Cardiac septum (tissue), 1 donor: Measurements from ENCODE around the gene EP400. TPM values are rescaled to one million over a fixed set of nuclear protein-coding genes. Genes with fewer than 3 reads are reported as not detected.
"Not testable (repeated sequence)": the region's sequence is repeated elsewhere in the genome, so short reads cannot be mapped to it uniquely, and the experiment has no call there.

Experiments used
- DNase-seq: peaks from one replicate; pipeline ENCODE4 v3.0.0-alpha.2; 2020; ENCODE audit warnings: low spot score
- intact Hi-C: fragments of 100-400 bp; cut with DNase I; formaldehyde crosslinking; loops from one replicate; pipeline ENCODE4 v1.14.0; 2022
- total RNA-seq: library from RNA; stranded (reverse); fragmentation: NEBNext Ultra II Directional; extraction: Animal tissue kit (Norgen Biotek cat#: 25700); gene quantifications from one replicate; pipeline ENCODE4 v1.2.1, GENCODE V29; 2021
- donor health status: DM: no; HTN: no; CAD: no.

EP400 gene
- total RNA-seq, 1 donor from 2014 or later, result 23.1 TPM

DNA sequence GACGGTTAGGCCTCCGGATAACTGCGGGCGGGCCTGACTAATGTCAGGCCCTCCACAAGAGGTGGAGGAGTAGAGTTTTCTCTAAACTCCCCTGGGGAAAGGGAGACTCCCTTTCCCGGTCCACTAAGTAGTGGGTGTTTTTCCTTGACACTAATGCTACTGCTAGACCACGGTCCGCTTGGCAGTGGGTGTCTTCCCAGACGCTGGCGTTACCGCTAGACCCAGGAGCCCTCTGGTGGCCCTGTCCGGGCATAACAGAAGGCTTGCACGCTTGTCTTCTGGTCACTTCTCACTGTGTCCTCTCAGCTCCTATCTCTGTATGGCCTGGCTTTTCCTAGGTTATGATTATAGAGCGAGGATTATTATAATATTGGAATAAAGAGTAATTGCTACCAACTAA lies 102.0 kb downstream of the EP400 start:
- DNase-seq, intact Hi-C loops: not testable (repeated sequence)

- intact Hi-C loops, result no loop called here
Observed at GRCh38 chr12:132052196-132052932, 102.6 kb downstream of the EP400 start.

GRCh38 chr12:132053338-132054330 lies 103.9 kb downstream of the EP400 start:
- intact Hi-C loops, result no loop called here
- no peak for DNase-seq

More at GRCh38 chr12:132052196-132052932, 102.6 kb downstream of the EP400 start:
- no peak for DNase-seq

GRCh38 chr12:132054983-132055382 lies 105.2 kb downstream of the EP400 start:
- no peak for DNase-seq
- intact Hi-C loops, result no loop called here

DNA sequence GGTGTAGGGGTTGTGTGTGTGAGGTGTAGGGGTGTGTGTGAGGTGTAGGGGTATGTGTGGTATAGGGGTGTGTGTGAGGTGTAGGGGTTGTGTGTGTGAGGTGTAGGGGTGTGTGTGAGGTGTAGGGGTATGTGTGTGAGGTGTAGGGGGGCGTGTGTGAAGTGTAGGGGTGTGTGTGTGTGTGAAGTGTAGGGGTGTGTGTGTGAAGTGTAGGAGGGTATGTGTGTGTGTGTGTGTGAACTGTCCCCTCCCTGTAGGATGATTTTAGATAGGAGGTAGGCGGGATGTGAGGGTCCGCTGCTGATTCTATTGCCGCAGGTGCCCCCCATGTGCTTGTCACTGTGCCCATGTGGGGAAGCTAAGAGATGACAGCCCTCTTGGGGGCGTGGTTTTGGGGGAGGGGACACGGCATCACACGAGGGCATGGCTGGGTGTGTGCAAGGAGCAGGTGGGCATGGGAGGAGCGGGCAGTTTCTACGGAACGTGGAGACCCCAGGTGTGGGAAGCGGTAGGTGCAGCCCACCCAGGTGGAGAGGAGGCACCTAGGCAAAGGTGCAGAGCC lies 105.9 kb downstream of the EP400 start:
- intact Hi-C loops, result no loop called here
- DNase-seq, result no peak

- intact Hi-C loops, result no loop called here
- no peak for DNase-seq
Observed at GRCh38 chr12:132056320-132056719, 106.6 kb downstream of the EP400 start.

DNA sequence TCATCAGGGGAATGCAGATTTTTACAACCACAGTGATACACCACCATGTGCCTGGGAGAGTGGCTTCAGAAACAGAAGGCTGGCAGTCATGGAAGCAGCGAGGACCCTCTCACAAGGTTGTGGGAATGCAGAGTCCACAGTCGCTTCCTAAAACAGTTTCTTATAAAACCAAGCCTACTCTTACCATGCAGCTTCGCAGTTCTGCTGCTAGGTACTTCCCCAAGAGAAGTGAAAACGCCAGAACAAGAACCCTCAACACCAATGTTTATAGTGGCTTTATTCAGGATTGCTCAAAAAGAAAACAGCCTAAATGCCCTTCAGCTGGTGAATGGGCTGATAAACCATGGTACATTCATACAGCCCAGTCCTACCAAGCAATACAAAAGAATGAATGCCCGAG lies 107.2 kb downstream of the EP400 start:
- no peak for DNase-seq

DNA sequence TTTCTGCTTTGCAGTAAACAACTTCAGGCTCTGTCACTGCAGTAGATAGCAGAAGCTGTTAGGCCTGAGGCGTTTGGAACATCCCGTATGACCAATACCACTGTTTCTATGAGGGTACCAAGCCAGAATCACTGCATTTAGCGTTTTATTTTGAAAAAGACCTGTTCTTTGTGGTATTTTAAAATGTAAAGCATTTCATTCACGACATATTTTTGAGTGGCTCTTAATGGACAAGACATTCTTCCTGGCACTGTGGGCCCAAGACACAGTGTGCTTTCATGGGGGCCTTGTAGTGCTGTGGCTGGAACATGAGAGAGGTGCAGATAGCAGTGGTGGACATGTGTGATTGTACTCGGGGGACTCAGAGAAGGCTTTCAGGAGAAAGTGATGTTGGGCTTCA lies 107.9 kb downstream of the EP400 start:
- DNase-seq, result no peak
- intact Hi-C loops, result no loop called here

More for the DNA sequence above, 107.2 kb downstream of the EP400 start:
- intact Hi-C loops, result no loop called here

- no peak for DNase-seq
- intact Hi-C loops, result no loop called here
Observed at GRCh38 chr12:132061197-132061596, 111.5 kb downstream of the EP400 start.

DNA sequence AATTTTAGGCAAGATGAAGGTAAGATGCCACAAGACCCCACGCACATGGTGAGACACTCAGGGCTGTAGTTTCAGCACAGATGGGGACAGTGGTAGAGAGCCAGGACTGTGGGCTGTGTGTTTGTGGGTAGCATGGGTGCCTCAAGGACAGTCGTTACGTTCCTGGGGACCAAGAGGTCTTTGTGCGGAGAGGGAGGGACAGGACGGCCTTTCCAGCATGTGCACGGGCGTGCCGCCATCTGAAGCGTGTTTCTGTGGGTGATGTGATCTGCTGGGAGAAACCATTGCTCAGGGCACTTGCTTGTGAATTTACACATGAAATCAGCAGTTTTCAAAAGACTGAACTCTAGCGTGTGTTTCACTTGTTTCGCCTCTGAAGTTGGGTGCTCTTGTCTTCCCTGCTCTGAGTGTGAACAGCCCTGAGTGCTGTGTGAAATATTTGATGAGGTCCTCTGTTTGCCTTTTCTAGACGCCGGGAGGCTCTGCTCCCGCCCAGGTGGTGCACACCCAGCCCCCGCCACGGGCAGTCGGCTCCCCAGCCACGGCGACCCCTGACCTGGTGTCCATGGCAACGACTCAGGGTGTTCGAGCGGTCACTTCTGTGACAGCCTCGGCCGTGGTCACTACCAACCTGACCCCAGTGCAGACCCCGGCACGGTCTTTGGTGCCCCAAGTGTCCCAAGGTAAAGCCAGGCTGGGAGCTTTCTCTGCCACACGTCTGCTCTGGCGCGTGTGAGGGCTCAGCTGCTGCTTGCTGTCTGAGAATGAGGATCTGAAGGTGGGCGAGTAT lies 112.1 kb downstream of the EP400 start:
- no peak for DNase-seq
- intact Hi-C loops, result no loop called here

DNA sequence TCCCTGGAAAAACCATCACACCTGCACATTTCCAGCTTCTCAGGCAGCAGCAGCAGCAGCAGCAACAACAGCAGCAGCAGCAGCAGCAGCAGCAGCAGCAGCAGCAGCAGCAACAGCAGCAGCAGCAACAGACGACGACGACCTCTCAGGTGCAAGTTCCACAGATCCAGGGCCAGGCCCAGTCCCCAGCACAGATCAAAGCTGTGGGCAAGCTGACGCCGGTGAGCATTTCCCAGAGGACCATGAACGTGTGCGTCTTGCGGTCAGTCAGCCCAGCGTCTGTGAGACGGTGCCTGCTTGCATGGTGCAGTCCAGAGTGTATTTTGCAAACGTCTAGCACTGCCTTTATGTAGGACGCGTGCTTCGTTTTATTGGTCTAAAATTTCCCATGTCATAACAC lies 112.7 kb downstream of the EP400 start:
- DNase-seq, result no peak
- intact Hi-C loops, result no loop called here

DNA sequence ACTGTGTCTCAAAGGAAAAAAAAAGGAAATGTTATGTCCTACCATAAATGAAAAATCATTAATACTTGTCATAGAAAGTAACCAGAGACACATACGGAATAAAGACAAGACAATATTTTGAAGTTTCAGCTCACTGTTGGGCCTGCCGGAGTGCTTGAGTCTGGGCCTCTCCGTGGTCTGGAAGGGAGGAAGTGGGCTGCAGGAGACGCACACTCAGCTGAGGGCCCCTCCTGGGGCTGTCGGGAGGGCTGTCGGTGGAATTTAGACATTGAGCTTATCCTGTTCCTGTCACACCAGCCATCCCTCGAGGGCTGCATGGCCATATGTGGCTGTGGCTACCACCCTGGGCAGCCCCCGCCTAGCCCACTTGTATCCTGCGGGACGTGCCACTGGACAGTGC lies 113.7 kb downstream of the EP400 start:
- DNase-seq, result no peak
- intact Hi-C loops, result no loop called here

DNA sequence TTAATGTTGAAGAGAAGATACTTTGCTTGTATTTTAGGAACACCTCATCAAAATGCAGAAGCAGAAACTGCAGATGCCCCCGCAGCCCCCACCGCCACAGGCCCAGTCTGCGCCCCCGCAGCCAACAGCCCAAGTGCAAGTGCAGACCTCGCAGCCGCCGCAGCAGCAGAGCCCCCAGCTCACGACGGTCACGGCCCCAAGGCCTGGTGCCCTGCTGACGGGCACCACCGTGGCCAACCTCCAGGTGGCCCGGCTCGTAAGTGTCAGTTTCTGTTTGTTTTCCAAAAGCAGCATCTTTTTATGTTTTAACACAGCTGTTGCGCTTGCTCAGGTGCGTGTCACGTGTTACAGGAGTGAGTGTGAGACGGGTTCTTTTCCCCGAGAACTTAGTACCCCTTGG lies 114.9 kb downstream of the EP400 start:
- no peak for DNase-seq
- intact Hi-C loops, result no loop called here

DNA sequence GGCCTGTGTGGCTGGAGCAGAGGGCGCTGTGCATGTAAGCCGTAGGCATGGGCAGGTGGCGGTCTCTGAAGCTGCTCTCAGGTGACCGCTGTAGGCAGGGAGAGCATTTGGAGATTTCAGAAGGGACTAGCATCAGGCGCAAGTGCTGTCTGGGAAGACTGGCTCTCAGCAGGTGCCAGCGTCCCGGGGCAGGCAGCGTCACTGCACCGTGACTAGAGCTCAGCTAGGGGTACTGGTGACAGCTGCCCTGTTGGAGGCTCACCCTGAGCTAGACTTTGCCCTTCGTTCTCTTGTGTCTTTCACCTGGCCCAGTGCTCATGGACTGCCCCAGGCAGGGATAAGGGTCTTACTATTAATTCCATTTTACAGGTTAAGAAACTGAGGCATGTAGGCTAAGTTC lies 115.5 kb downstream of the EP400 start:
- no peak for DNase-seq
- intact Hi-C loops, result no loop called here

DNA sequence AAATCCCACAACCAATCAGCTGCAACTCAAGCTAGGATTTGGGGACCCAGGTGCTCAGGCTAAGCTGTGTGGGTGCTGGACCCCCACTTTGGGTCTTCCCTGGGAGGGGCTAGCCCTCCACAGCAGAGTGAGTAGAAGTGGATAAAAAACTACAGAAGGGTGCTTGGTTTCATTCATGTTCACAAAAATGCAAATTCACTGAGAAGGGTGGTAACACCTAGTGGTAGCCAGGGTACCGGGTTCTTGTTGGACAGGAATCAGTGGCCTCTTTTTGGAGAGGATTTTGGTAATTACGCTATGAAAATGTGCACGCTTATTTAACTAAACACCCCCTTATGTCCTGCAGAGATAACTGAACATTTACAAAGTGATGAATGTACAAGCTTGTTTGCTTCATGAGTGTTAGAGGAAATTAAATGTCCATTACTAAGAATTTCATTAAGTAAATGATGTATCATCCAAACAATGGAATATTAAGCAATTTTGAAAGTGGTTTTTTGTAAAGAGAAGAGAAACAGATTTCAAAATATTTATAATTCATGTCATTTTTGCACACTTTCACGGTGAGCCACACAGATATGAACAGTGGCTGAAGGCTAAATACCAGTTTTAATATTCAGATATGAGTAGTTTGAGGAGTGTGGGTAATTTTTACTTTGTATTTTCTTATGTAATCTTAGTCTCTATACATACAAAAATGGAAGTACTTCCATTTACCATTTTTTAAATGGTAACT lies 116.0 kb downstream of the EP400 start:
- DNase-seq, result no peak
- intact Hi-C loops, result no loop called here

DNA sequence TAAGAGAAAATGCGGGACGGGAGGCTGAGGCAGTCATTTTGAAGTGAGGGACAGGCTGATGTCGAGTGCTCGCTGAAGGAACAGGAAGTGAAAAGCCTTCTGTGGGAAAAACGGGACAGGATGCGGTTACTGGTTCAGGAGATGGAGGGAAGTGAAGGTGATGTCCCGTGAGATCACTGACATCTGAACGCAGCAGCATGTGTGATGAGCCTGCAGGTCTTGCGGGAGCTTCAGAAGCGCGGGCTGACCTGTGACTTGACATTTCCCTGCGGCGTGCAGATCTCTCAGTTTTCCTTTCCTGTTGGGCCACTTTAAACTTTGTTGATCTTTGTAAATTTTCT lies 116.6 kb downstream of the EP400 start:
- intact Hi-C loops, result no loop called here

DNA sequence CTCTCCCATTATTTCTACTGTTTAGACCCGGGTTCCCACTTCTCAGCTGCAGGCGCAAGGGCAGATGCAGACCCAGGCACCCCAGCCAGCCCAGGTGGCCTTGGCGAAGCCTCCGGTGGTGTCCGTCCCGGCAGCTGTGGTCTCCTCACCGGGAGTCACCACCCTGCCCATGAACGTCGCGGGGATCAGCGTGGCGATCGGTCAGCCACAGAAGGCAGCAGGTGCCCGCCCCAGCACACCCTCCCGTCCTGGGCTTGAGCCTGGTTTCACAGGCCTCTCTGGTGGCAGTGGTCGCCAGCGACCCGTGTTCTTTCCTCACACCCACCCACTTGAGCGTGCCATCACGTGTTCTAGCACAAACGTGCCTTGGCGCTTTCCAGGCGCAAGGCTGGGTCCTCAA lies 117.0 kb downstream of the EP400 start:
- DNase-seq, result no peak
- intact Hi-C loops, result no loop called here

More for the DNA sequence above, 116.6 kb downstream of the EP400 start:
- no peak for DNase-seq

- intact Hi-C loops, result no loop called here
- no peak for DNase-seq
Observed at GRCh38 chr12:132067182-132067581, 117.4 kb downstream of the EP400 start.

GRCh38 chr12:132068250-132068649 lies 118.5 kb downstream of the EP400 start:
- DNase-seq, result no peak

More at GRCh38 chr12:132068250-132068649, 118.5 kb downstream of the EP400 start:
- intact Hi-C loops, result no loop called here
